HG02970 (cell line): ENCODE results near the gene CCDC92.

Experiments
- ATAC-seq: cut with Tn5 transposase; IDR thresholded peaks from one replicate; pipeline ENCODE4 v1.9.1; 2021; ENCODE audit warnings: mild to moderate bottlenecking, moderate library complexity, moderate number of reproducible peaks; ENCODE audit not compliant: unreplicated experiment, low FRiP score

CCDC92 gene

DNA sequence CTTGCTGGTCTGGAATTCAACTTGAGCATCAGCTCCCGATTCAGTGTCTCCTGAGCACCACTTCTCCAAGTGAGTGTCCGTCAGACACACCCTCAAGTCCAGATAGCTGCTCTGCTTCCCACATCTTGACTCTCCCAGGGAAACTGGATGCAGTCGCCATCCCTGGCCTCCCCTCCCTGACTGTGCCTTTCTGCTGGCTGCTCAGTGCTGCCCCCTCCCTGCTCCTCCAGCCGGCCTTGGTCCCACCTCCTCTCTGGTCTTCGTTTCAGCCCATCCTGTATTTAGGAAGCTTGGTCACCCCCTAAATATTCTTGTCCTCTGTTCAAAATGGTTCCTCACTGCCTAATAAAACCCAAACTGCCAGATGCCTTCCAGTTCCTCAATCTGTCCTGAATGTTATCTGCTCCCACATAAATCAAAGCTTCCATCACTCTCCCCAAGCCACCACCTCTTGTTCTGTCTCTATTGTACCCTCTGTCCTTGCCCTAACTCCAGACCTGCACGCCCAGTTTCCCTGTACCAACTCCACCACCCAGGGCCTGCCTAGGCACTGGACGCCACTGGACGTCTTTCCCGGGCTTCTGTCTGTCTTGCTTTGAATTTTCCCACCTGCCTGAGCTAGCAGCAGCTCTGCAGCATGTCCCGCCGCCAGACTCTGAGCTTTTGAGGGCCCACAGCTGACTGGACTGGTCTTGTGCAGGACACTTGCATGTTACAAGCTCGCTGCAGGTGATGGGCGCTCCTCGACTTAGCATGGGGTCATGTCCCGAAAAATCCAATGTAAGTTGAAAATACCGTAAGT, 33.8 kb downstream of the CCDC92 start:
- ATAC-seq = no peak

DNA sequence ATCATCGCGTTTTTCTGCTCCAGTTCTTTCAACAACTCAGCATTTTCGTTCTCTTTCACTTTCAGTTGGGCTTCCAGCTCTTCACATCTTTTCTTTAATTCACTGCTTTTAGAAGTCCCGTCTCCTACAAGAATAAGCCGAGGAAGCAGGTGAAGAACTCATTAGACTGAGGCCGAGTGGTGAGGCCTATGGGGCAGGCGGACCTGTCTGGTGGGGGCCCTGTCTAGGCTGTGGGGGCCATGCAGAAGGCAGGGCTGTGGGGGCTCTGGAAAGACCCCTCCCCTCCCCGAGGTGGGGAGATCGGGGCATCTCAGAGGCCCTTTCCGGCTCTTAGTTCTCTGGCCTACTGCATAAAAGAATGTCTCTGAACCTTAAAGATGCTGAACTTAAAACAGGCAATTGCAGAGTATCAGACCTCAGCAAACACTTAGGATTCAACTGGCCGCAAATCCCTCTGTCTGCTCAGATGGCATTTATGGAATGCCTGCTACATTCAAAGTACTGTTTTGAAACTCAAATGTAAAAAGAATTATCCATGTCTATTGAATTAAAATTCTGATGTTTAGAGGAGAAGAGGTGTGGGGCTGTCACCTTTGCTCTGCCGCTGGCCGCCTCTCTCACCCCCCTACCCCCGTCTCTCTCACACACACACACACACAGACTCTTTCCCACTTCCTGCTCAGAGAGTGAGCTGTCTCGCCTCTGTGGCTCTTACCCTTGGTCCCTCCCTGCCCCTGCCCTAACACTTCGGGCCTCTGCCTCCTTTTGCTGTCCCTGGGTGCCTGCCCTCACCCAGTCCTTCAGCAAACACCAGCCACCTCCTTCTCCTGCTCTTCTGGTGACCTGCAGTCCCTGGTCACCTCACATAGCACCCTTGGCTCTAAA, 34.7 kb downstream of the CCDC92 start:
- ATAC-seq = no peak

DNA sequence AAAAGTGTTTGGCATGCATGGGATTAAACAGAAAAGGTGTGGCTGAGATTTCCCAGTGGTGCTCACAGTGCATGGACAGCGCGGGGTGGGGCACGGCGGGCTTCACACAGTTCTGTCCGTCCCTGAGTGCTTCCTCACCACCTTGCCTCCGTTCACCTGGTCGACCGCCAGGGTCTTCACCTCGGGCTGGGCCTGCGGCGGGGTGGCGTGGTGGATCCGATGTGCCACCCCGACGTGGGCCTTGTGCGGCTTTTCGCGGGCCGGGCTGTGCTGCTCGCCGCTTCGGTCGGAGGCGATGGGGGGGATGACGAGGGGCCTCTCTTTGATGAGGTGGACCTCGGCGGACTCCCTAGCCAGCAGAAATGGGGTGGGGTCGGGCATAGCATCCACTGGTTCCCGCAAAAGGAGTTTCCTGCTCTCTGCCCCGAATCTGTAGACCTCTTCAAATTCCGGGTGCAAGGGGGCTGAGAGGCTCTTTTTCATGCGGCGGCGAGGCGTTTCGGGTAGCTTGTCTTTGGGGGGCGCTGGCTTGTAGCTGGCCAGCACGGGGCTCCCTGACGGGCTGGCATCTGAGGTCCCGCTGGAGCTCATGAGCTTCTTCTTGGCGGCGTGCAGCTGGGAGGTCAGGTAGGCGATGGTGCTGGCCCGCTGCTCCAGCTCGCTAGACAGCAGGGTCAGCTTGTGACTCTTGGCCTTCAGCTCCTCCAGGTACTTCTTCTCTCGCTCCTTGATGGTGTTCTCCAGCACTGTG, 35.5 kb downstream of the CCDC92 start:
- ATAC-seq = no peak

DNA sequence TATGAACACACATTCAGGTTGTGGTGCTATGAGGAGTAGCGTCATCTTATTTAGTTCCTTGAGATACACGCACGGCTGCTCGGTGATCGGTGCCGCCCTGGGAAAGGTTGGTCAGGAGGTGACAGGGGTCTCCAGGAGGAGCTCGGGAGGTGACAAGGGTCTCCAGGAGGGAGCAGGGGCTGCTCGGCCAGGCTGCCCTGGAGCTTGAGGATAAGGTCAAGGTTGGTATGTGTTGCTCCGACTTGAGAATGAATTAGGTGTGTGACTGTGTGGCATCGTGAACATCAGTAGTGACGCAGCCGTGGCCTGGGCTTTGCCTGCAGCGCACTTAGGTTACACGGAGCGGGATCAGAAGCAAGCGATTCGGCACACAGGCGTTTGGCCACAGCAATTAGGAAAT, 36.2 kb downstream of the CCDC92 start:
- no peak for ATAC-seq

DNA sequence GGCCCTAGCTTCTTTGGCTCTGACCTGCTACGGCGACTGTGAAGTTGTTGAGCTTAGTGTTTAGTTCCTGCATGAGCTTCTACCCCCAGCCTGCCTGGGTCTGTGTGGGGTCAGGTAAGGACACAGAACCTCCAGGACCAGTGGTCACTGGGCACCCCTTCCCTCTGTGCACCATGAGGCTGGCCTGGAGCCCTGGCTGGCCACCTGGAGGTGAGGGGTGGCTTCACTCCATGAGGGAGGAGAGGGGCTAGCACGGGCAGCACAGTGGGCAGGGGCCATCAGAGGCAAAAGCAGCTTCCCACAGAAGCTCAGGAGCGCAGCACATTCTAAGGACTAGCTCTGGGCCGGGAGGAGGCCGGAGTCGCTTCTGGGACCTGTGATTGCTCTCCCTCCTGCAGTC, 36.7 kb downstream of the CCDC92 start:
- no peak for ATAC-seq

DNA sequence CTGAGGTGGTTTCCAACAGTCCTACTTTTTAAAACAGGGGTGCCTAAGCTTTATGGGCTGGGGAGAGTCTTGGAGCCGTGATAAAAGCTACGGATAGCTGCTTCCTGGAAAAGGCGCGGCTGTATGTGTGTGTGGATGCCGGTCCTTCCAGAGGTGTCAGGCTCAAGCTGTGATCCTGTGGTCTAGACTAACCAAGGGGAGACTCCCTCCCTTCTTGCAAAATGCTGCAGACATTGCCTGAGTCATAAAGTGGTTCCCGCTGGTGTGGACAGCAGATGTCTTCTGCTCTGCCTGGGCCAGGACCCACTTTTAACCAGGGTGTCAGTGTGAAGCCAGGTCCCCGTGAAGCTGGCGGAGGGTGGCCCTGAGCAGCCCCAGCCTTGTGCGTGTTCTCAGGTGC, 37.8 kb downstream of the CCDC92 start:
- ATAC-seq = no peak

DNA sequence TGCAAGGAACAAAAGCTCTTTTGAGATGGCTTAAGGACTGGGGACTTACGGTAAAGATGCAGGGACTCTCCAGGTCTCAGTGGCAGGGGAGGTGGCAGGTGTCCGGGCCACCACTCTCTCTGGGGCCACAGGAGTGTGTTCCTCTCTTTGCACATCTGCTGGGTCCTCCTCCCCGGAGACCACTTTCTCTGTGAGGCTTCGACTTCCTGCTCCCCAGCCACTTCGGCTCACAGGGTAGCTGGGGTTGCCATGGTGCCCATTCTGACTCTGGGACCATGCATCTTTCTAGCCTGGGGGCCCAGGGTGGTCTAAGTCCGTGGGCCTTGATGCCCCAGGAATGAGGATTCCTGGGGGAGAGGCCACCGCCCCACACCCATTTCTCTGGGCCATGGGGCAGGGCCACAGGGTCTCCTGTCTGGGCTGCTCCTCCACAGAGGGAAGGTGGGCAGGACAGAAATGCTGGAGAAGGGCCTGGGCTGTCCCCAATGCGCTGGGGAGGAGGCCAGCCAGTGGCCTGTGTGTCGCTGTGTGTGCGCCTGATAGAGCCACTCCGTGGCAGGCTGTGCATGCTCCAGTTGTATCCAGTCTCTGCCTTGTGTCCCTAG, 38.5 kb downstream of the CCDC92 start:
- no peak for ATAC-seq

DNA sequence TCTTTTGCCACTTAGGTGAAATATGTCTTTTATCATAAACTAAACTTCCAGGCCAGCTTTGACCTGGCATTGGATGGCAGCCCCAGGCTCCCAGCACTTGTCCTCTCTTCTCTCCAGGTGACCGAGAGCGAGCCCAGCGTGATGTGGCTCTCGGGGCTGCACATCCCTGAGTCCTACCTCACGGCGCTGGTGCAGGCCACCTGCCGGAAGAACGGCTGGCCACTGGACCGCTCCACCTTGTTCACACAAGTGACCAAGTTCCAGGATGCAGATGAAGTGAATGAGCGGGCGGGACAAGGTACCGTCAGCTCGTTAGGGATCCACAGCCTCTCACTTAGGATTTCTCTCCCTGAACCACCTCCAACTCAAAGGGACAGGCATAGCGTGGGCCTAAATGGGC, 39.4 kb downstream of the CCDC92 start:
- ATAC-seq = no peak

DNA sequence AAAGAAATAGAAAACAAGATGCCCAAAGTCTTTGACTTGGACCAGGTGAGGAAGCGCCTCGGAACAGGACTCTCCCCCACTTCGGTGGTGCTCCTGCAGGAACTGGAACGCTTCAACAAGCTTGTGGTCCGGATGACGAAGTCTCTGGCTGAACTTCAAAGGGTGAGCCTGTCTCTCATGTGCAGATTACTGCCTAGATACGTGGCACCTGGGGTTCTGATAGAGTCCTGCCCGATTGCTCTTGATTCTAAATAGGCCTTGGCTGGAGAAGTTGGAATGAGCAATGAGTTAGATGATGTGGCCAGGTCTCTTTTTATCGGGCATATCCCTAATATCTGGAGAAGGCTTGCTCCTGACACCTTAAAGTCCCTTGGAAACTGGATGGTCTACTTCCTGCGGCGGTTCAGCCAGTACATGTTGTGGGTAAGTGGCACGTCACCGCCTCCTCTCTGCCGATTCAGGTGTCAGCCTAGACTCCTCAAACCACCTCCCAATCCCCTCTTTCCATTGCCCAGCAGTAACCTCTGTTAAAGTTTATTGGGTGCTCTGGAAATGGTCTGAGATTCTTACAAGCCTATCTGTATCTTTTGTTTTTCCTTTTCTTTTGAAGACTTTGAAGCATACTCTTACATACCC, 40.8 kb downstream of the CCDC92 start:
- ATAC-seq = no peak

DNA sequence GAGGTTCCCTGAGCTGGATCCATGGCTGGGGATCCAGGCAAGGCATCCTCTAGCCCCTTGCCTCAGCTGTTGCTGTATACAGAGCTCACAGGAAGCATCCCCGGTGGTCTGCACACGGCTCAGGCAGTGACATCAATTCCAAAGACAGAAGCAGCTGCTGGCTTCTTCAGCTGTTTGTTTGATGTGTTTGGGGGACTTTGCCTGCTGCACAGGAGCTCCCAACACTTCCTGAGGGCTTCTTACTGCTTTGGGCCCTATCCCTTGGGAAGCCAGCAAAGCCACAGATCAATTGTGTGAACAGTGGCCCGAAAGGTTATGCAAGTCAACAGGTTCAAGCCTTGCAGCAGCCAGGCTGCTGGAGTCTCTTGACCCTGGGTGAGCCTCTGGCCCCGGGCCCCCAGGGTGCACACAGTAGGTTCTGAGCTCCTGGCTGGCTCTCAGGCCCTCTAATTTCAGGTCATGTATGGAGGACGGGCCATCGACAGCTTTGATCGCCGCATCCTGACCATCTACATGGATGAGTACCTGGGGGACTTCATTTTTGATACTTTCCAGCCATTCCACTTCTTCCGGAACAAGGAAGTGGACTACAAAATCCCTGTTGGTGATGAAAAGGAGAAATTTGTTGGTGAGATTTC, 42.6 kb downstream of the CCDC92 start:
- ATAC-seq = no peak

DNA sequence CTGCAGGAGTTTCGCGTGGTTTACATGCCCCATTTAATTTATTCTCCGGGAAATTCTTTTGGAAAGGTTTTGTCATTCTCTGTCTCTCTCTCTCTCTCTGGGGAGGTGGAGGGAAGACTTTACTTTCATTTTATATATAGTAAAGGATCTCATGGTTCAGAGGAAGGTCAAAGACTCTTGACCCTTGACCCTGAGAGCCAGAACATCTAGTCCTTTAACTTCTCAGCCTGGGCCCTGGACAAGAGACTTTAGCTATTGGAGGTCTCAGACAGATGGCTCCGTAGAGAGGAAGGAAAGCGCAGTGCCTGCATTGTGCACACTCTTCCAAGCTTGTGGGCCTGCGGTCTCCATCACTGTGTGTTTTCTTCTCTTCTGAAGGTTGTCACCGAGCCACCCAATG, 43.7 kb downstream of the CCDC92 start:
- ATAC-seq = no peak

DNA sequence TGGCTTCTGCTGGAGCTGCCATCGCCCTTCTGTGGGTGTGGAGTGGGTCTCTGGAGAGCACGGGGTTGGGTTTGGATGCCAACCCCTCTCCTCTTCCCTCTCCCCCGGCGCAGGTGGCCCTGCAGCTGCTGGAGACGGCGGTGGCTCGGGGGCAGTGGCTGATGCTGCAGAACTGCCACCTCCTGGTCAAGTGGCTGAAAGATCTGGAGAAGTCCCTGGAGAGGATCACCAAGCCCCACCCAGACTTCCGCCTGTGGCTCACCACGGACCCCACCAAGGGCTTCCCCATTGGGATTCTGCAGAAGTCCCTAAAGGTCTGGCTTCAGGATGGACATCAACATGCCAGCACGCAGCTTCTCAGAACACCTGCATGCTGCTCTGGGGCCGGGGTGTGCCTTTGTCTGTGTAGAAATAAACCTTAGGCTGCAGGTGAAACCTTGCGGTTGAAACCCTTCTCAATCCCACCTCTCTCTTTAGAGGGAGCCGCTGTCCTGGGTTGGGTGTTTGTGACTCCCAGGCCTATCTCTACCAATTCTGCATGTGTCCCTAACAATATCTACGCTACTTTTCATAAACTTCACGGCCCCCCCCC, 44.3 kb downstream of the CCDC92 start:
- ATAC-seq = no peak

DNA sequence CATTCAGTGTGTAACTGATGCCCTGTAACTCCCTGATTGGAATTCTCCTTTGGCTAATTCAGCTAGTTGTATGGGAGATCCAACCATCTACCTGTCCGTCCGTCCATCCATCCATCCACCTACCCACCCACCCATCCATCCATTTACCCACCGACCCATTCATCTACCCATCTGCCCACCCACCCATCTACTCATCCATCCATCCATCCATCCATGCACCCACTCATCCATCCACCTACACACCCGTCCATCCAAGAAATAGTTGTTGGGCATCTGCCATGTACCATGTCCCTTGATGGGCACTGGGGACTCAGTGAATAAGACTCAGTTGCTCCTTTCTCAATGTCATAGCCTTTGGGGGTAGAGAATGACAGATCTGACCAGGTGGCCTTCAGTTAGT, 48.1 kb downstream of the CCDC92 start:
- ATAC-seq = no peak

DNA sequence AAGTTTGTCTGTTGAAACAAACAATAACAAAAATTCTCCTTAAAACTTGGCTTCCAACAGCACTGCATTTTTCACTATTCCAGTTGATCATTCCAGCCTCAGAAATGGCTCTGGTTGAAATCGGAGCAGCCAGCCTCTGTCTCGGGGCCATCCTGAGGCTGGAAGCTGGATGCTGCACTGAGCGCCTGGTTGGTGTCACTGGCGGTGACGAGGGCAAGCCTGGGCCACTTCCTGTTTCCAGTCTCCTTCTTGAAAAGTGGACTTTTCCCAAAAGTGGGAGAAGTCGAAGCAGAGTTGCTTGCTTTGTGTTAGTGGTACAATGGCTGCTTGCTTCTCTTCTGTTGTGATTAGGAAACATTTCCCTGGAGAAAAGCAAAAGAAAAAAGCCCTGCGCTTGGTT, 48.7 kb downstream of the CCDC92 start:
- no peak for ATAC-seq

DNA sequence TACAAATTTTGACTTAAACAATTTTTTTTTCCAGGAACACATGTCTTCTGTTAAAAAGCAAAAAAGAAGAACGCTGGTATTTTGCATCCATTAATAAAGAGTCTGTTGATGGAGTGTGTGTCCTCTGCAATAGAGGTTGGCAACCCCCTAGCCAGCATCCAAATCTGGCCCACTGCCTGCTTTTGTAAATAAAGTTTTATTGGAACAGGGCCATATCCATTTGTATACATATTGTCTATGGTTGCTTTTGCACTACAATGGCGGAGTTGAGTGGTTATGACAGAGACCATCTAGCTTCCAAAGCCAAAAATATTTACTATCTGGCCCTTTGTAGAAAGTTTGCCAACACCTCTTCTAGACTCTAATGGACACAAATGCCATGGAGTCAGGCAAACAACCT, 49.6 kb downstream of the CCDC92 start:
- no peak for ATAC-seq

DNA sequence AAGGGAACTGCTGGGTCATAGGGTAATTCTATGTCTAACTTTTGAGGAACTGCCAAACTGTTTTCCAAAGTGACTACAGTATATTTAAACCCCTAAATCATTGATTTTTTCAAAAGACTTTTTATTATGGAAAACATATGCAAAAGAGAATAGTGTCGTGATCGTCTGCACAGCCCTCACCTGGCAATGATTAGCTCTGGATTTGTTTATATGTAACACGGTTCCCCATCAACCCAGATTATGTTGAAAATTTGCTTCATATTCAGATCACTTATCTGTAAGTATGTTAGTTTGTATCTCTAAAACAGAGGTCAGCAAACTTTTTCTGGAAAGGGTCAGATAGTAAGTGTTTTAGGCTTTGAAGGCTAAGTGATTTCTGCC, 52.7 kb downstream of the CCDC92 start:
- no peak for ATAC-seq

DNA sequence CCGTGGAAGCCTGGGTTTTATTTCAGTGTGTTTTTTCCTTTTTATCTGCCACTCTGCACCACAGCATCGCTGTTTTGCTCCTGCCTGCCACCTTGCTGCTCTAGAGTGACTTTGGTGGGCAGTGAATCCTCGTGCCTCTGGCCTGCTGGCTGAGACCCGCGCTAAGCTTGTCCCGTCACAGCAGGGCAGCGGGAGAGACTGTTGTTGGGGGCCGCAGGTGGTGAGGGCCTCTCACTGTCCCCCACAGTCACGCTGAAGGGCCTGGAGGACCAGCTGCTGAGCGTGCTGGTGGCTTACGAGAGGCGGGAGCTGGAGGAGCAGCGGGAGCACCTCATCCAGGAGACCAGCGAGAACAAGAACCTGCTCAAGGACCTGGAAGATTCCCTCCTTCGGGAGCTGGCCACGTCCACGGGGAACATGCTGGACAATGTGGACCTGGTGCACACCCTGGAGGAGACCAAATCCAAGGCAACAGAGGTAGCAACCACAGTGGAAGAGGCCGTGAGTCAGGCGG, 55.2 kb downstream of the CCDC92 start:
- no peak for ATAC-seq

DNA sequence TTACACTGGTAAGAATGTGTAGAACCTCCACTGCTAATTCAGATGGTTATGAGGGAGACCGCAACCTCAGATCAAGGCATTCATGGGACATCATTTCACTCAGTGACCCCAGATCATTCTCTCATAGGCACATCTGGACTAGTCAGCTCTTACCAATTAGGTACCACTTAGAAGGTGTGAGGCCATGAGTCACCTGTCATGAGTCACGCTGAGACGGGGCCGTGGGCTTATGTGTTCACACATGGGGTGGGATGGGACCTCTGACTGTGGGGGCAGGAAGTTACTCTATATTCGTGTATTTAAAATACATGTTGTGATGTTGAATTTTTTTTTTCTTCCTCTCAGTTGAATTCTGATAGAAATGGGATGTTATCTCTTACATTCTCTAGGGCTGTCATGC, 55.9 kb downstream of the CCDC92 start:
- ATAC-seq = no peak

DNA sequence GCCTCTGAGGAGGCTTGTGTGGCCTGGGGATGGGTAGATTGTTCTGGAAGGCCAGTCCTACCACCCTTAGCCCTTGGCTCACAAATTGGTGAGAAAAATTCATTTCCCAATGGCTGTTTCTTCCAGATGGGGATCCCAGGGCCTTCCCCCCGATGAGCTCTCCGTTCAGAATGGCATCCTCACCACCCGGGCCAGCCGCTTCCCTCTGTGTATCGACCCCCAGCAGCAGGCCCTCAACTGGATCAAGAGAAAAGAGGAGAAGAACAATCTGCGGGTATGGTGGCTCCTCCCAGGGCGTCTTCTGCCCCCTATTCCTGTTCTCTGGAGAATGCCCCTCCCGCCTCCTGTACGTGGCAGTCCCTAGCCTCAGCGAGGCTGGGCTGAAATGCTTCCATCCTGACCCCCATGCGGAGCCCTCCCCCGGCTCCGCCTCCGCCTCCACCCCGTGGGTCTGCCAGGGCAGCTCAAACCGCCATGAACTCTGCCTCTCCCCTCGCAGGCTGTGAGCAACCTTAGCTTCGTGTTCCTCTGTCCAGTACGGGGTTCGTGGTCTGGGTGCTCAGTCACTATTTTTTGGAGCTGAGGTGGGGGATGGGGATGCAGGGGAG, 57.8 kb downstream of the CCDC92 start:
- no peak for ATAC-seq
